Right atrium auricular region (tissue), 2 donors: ENCODE results near the gene GOLGA1. TPM values are rescaled to one million over a fixed set of nuclear protein-coding genes. Genes with fewer than 3 reads are reported as not detected.
A peak's percentile ranks its signal among the peaks of the same experiment; 100 is the strongest.

Experiments used
- DNase-seq: peaks from one replicate; pipeline ENCODE4 v3.0.0-alpha.2; 2019; ENCODE audit warnings: low spot score
- H3K27ac ChIP-seq, 2 donors: fragments of 200-600 bp; sonication (generic); 1 replicate in 1 of 2; 2 replicates in 1 of 2; pipeline ENCODE4 v1.5.1; 2016 to 2019
- H3K27me3 ChIP-seq, 2 donors: fragments of 200-600 bp; sonication (generic); one replicate each; pipeline versions ENCODE4 v1.5.1 to v1.6.0; 2017 to 2019
- H3K36me3 ChIP-seq: fragments of 200-600 bp; sonication (generic); one replicate; pipeline ENCODE4 v1.5.1; 2016
- H3K4me1 ChIP-seq, 2 donors: fragments of 200-600 bp; sonication (generic); one replicate each; pipeline versions ENCODE4 v1.5.1 to v1.6.0; 2017 to 2019
- H3K4me3 ChIP-seq, 2 donors: fragments of 200-600 bp; sonication (generic); 1 replicate in 1 of 2; 2 replicates in 1 of 2; pipeline ENCODE4 v1.5.1; 2017 to 2019; ENCODE audit warnings: mild to moderate bottlenecking in 1 of 2, moderate library complexity in 1 of 2
- H3K9me3 ChIP-seq, 2 donors: fragments of 200-600 bp; sonication (generic); one replicate each; pipeline ENCODE4 v1.5.1; 2019
- total RNA-seq, 2 donors: library from RNA; depleted of rRNA; stranded (reverse); fragments of >200 nt; gene quantifications; one replicate each; pipeline ENCODE4 v1.1.0, GENCODE V29; 2016
- TF ChIP-seq, protein P1 (sequence below), 2 donors: fragments of 200-600 bp; sonication (generic); IDR thresholded peaks; one replicate each; pipeline ENCODE4 v1.5.1; 2019; ENCODE audit warnings: antibody characterized with exemption in 2 of 2

GOLGA1 gene, protein sequence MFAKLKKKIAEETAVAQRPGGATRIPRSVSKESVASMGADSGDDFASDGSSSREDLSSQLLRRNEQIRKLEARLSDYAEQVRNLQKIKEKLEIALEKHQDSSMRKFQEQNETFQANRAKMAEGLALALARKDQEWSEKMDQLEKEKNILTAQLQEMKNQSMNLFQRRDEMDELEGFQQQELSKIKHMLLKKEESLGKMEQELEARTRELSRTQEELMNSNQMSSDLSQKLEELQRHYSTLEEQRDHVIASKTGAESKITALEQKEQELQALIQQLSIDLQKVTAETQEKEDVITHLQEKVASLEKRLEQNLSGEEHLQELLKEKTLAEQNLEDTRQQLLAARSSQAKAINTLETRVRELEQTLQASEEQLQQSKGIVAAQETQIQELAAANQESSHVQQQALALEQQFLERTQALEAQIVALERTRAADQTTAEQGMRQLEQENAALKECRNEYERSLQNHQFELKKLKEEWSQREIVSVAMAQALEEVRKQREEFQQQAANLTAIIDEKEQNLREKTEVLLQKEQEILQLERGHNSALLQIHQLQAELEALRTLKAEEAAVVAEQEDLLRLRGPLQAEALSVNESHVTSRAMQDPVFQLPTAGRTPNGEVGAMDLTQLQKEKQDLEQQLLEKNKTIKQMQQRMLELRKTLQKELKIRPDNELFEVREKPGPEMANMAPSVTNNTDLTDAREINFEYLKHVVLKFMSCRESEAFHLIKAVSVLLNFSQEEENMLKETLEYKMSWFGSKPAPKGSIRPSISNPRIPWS
- total RNA-seq, result 10 to 100 TPM; 12.8 to 17.2 TPM

DNA sequence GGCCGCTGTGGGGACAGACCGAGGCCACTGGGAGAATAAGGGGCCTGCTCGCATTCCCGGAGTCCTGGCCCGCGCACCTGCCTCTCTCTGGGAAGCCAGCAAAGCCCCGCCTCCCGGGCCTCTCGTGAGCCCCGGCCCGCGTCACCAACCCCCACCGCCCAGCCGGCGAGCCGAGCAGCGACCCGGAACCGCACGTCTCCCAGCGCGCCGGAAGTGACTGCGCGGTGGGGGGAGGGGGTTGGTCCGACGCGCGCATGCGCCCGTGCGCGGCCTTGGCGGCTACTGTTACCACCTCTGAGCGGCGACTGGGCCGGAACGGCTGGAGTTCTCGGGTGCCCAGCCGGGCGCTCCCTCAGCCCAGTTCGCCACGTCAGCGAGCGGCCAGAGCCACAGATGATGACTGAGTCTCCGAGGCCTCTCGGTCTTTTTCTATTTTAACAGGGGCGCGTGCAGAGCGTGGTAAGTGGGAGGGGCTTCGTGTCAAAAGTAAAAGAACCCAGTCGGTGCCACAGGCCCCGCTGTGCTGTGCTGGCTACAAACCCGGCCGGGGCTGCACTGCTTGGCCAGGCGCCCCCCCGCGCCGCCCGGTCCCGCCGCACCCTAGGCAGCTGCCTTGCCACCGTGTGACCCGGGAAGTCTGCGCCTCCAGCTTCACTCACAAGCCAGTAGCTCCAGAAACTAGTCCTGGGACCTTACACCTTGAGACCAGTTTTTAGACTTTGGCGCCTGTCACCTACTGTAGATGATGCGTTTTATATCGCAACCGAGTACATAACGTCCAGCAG, at the start of gene GOLGA1:
Gene GOLGA1 (minus strand): TSS at position 190 of the 785 bp plus-strand sequence. CDS start 2,372 bp downstream, outside the sequence.
- Histone ChIP-seq H3K36me3 (peaks cover 4% of the 10 kb centered on the region), H3K4me1 (peaks cover 0 to 17% of the 10 kb centered on the region in 2 donors), H3K27me3 (no peaks in the 10 kb centered on the region), H3K27ac (peak within 1 kb of the TSS; percentile 95 to 96), H3K9me3 (no peaks in the 10 kb centered on the region), H3K4me3 (peak within 1 kb of the TSS; percentile 87 to 89)
- peak; percentile 96 for DNase-seq
- TF ChIP-seq, protein P1, sequence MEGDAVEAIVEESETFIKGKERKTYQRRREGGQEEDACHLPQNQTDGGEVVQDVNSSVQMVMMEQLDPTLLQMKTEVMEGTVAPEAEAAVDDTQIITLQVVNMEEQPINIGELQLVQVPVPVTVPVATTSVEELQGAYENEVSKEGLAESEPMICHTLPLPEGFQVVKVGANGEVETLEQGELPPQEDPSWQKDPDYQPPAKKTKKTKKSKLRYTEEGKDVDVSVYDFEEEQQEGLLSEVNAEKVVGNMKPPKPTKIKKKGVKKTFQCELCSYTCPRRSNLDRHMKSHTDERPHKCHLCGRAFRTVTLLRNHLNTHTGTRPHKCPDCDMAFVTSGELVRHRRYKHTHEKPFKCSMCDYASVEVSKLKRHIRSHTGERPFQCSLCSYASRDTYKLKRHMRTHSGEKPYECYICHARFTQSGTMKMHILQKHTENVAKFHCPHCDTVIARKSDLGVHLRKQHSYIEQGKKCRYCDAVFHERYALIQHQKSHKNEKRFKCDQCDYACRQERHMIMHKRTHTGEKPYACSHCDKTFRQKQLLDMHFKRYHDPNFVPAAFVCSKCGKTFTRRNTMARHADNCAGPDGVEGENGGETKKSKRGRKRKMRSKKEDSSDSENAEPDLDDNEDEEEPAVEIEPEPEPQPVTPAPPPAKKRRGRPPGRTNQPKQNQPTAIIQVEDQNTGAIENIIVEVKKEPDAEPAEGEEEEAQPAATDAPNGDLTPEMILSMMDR (IDR thresholded peaks at IDR 0.05), result no peak

DNA sequence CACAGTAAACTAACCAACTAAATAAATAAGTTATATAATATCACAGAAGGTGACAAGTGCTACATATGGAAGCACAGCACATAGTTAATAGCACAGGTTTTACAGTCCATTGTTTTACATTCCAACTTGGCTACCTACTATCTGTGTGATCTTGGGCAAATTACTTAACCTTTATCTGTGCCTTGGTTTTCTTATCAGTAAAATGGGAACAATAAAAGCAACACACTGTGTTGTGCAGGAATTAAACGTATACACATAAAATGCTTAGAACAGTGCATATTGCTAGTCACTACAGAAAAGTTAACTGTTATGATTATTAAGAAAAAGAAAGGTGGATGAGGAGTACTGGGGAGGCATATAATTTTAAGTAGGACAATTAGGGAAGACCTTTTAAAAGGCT, 42.8 kb upstream of the GOLGA1 start:
- TF ChIP-seq, protein P1 (IDR thresholded peaks at IDR 0.05), result no peak
- Histone ChIP-seq H3K9me3 (no peaks in the 10 kb centered on the region), H3K4me3 (no peak overlapping the region), H3K27ac (no peak overlapping the region), H3K27me3 (no peaks in the 10 kb centered on the region), H3K36me3 (no peaks in the 10 kb centered on the region), H3K4me1 (no peaks in the 10 kb centered on the region)
- DNase-seq, result no peak

DNA sequence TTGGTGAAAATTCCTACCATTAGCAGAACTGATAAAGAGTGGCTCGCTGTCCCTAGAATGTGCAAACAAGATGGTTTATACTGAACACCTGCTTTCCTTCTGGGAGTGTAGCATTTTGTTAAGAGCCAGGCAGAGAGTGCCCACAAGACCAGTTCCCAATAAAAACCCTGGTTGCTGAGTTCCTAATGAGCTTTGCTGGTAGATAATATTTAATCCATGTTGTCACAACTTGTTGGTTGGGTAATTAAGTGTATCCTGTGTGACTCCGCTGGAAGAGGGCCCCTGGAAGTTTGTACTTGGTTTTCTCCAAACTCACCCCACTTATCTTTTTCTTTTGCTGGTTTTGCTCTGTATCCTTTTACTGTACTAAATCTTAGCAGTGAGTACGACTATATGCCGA, 39.5 kb upstream of the GOLGA1 start:
- Histone ChIP-seq H3K4me1 (no peaks in the 10 kb centered on the region), H3K4me3 (no peak overlapping the region), H3K9me3 (no peaks in the 10 kb centered on the region), H3K27me3 (no peaks in the 10 kb centered on the region), H3K36me3 (no peaks in the 10 kb centered on the region), H3K27ac (no peak overlapping the region)
- TF ChIP-seq, protein P1 (IDR thresholded peaks at IDR 0.05), result no peak
- no peak for DNase-seq

DNA sequence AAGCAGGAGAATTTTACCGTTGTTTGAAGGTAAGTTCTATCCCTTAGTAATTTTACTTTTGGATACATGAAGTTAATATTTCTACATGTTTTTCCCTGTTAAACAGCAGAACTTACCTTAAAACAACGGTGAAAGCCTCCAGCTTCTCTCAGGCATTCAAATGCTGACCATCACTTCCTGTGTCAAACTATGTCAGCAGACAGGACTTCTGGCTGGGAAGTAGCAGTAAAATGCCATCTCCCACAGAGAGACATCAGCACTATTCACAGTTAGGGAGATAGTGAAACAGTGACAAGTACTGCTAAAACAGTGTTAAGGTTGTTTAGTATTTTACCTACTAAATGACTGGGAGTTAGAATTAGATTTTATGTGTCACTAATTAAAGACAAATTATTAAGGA, 34.2 kb upstream of the GOLGA1 start:
- peaks cover 13% of the 10 kb centered on the region for H3K36me3 ChIP-seq
- TF ChIP-seq, protein P1 (IDR thresholded peaks at IDR 0.05), result no peak
- no peak overlapping the region for H3K27ac ChIP-seq
- H3K9me3 ChIP-seq, result no peaks in the 10 kb centered on the region
- no peaks in the 10 kb centered on the region for H3K27me3 ChIP-seq
- no peaks in the 10 kb centered on the region for H3K4me1 ChIP-seq
- no peak for DNase-seq
- H3K4me3 ChIP-seq, result no peak overlapping the region

DNA sequence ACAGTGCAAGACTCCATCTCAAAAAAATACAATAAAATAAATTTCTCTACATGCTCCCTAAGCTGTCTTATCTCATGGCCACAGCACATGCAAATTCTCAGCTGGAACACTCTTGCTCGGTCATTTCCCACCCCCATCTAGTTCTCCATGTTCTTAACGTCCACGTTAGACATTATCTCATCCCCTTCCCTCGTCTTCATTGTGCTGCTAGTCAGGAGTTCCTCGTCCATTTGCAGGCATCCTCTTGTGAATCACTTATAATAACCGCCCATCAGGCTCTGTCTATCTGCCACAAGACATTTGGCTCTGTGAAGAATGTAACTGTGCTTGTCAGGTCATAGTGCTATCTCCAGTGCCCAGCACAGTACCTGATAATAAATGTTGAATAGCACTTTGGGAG, 32.9 kb upstream of the GOLGA1 start:
- H3K4me1 ChIP-seq, result no peaks in the 10 kb centered on the region
- H3K27me3 ChIP-seq, result no peaks in the 10 kb centered on the region
- TF ChIP-seq, protein P1 (IDR thresholded peaks at IDR 0.05), result no peak
- no peak overlapping the region for H3K27ac ChIP-seq
- no peaks in the 10 kb centered on the region for H3K9me3 ChIP-seq
- H3K36me3 ChIP-seq, result peaks cover 17% of the 10 kb centered on the region
- H3K4me3 ChIP-seq, result no peak overlapping the region
- DNase-seq, result no peak
